CD14-positive monocyte (primary cell): Measurements from ENCODE around the gene FCRL4. TPM values are rescaled to one million over a fixed set of nuclear protein-coding genes. Genes with fewer than 3 reads are reported as not detected.

Source experiments
- DNase-seq, 3 donors: peaks; one replicate each; pipeline ENCODE4 v3.0.0-alpha.2; 2011 to 2022
- H2AFZ ChIP-seq: 2 replicates; pipeline ENCODE4 v1.6.0; 2012; ENCODE audit warnings: mild to moderate bottlenecking, low read depth, low read length, inconsistent platforms; ENCODE audit not compliant: insufficient read depth, poor library complexity, severe bottlenecking
- H3K27ac ChIP-seq, 2 donors: 1 replicate in 1 of 2; 2 replicates in 1 of 2; pipeline ENCODE4 v1.5.1; 2012 to 2013; ENCODE audit warnings: low read length in 2 of 2, control low read depth in 1 of 2, inconsistent platforms in 1 of 2, low read depth in 1 of 2, mild to moderate bottlenecking in 1 of 2
- H3K27me3 ChIP-seq, 2 donors: one replicate each; pipeline versions ENCODE4 v1.6.0 to v1.6.1; 2011 to 2013; ENCODE audit warnings: low read length in 2 of 2; ENCODE audit not compliant: control insufficient read depth in 2 of 2, insufficient read depth in 2 of 2
- H3K36me3 ChIP-seq, 2 donors: replicated peaks in 1 of 2; 1 replicate in 1 of 2; 2 replicates in 1 of 2; pipeline versions ENCODE4 v1.5.1 to v1.6.1; 2012 to 2013; ENCODE audit warnings: low read length in 2 of 2, control low read depth in 1 of 2, inconsistent platforms in 1 of 2, mild to moderate bottlenecking in 1 of 2; ENCODE audit not compliant: insufficient read depth in 2 of 2, control insufficient read depth in 1 of 2
- H3K4me1 ChIP-seq, 2 donors: 1 replicate in 1 of 2; 2 replicates in 1 of 2; pipeline versions ENCODE4 v1.5.1 to v1.6.1; 2012 to 2013; ENCODE audit warnings: low read length in 2 of 2, control low read depth in 1 of 2, inconsistent platforms in 1 of 2, mild to moderate bottlenecking in 1 of 2, moderate library complexity in 1 of 2; ENCODE audit not compliant: insufficient read depth in 2 of 2, control insufficient read depth in 1 of 2
- H3K4me2 ChIP-seq: replicated peaks from 2 replicates; pipeline ENCODE3; 2012; ENCODE audit warnings: low read length, moderate library complexity, mild to moderate bottlenecking; ENCODE audit not compliant: poor library complexity, severe bottlenecking; ENCODE audit errors: extremely low read depth
- H3K4me3 ChIP-seq, 3 experiments: fragments of 200-600 bp in 1 of 3; sonication (generic) in 1 of 3; replicated peaks in 1 of 3; 1 replicate in 2 of 3; 2 replicates in 1 of 3; pipeline ENCODE4 v1.5.1; 2011 to 2013; ENCODE audit warnings: low read length in 3 of 3, mild to moderate bottlenecking in 3 of 3, control low read depth in 2 of 3, low read depth in 2 of 3, inconsistent platforms in 1 of 3, moderate library complexity in 1 of 3
- H3K79me2 ChIP-seq: 2 replicates; pipeline ENCODE4 v1.6.0; 2012; ENCODE audit warnings: mild to moderate bottlenecking, control low read depth, inconsistent platforms, low read length, moderate library complexity; ENCODE audit not compliant: insufficient read depth
- H3K9ac ChIP-seq: 2 replicates; pipeline ENCODE4 v1.6.0; 2017; ENCODE audit warnings: low read length, mild to moderate bottlenecking; ENCODE audit not compliant: insufficient read depth, poor library complexity, severe bottlenecking
- H3K9me3 ChIP-seq, 2 donors: replicated peaks in 1 of 2; 1 replicate in 1 of 2; 2 replicates in 1 of 2; pipeline versions ENCODE4 v1.5.1 to v1.6.1; 2012 to 2013; ENCODE audit warnings: low read length in 2 of 2, control low read depth in 1 of 2; ENCODE audit not compliant: control insufficient read depth in 1 of 2, insufficient read depth in 1 of 2
- H4K20me1 ChIP-seq: 2 replicates; pipeline ENCODE4 v1.6.0; 2012; ENCODE audit warnings: mild to moderate bottlenecking, low read length, control low read depth, moderate library complexity; ENCODE audit not compliant: insufficient read depth
- H3K27ac Mint-ChIP-seq, 7 donors: one replicate each; pipeline ENCODE4 v1.8.0; 2020; ENCODE audit warnings: mild to moderate bottlenecking in 7 of 7, mixed read lengths in 7 of 7, moderate library complexity in 6 of 7, inconsistent platforms in 2 of 7
- H3K27me3 Mint-ChIP-seq, 3 donors: one replicate each; pipeline ENCODE4 v1.8.0; 2021 to 2022; ENCODE audit warnings: low read depth in 3 of 3, mild to moderate bottlenecking in 3 of 3, mixed read lengths in 3 of 3, moderate library complexity in 3 of 3, inconsistent platforms in 1 of 3
- H3K36me3 Mint-ChIP-seq, 2 donors: one replicate each; pipeline ENCODE4 v1.8.0; 2020; ENCODE audit warnings: mixed read lengths in 2 of 2, inconsistent platforms in 1 of 2, mild to moderate bottlenecking in 1 of 2
- H3K4me1 Mint-ChIP-seq: one replicate; pipeline ENCODE4 v1.8.0; 2020; ENCODE audit warnings: mild to moderate bottlenecking, mixed read lengths
- H3K4me3 Mint-ChIP-seq, 2 donors: one replicate each; pipeline ENCODE4 v1.8.0; 2020; ENCODE audit warnings: mild to moderate bottlenecking in 2 of 2, mixed read lengths in 2 of 2, moderate library complexity in 1 of 2
- H3K9me3 Mint-ChIP-seq, 7 donors: one replicate each; pipeline ENCODE4 v1.8.0; 2020 to 2022; ENCODE audit warnings: mixed read lengths in 7 of 7, mild to moderate bottlenecking in 6 of 7, moderate library complexity in 6 of 7, inconsistent platforms in 2 of 7
- WGBS: methylation state at CpG from one replicate; pipeline ENCODE4 v1.1.5; 2013; ENCODE audit warnings: missing lambda C conversion rate; ENCODE audit not compliant: insufficient coverage; 5-methylcytosine and 5-hydroxymethylcytosine counted together
- intact Hi-C, 2 donors: fragments of 100-400 bp; cut with micrococcal nuclease; formaldehyde crosslinking; loops; one replicate each; pipeline versions ENCODE4 v1.15.0 to v1.15.1; 2023
- polyA plus RNA-seq, 3 donors: library from polyadenylated mRNA; depleted of rRNA in 1 of 3; unstranded in 2 of 3; stranded (reverse) in 1 of 3; fragments of 300-500 nt in 2 of 3; fragments of >200 nt in 1 of 3; fragmentation: Illumina TruSeq in 2 of 3; gene quantifications; 1 replicate in 2 of 3; 2 replicates in 1 of 3; pipeline ENCODE4 v1.2.3, GENCODE V29; 2012 to 2021
- TF ChIP-seq, protein P1 (sequence below): fragments of 200-600 bp; IDR thresholded peaks from one replicate; pipeline ENCODE4 v1.8.0; 2022; ENCODE audit warnings: antibody characterized with exemption, mild to moderate bottlenecking

The FCRL4 gene
- polyA plus RNA-seq, 3 donors = not detected

DNA sequence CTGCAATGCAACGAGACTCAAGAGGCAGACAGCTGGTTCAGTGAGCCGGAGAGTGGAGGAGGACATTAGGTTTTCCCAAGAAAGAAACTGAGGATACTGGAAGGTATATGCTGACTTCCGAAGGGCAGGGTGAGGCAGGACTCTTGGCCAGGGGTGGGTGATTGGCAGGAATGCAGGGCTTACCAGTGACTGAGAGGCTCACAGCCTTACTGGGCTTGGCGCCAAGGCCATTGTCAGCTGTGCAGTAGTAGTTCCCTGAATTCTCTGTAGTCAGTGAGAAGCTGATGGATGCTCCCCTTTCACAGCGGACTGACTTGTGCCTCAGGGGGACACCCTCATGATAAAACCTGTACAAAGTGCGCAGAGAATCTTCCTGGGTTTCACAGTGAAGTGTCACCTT lies 55.2 kb downstream of the FCRL4 start:
- H3K27me3 ChIP-seq = peaks cover 0 to 7% of the 10 kb centered on the region in 2 donors
- DNase-seq = no peak
- intact Hi-C loops = no loop called here
- TF ChIP-seq, protein P1, sequence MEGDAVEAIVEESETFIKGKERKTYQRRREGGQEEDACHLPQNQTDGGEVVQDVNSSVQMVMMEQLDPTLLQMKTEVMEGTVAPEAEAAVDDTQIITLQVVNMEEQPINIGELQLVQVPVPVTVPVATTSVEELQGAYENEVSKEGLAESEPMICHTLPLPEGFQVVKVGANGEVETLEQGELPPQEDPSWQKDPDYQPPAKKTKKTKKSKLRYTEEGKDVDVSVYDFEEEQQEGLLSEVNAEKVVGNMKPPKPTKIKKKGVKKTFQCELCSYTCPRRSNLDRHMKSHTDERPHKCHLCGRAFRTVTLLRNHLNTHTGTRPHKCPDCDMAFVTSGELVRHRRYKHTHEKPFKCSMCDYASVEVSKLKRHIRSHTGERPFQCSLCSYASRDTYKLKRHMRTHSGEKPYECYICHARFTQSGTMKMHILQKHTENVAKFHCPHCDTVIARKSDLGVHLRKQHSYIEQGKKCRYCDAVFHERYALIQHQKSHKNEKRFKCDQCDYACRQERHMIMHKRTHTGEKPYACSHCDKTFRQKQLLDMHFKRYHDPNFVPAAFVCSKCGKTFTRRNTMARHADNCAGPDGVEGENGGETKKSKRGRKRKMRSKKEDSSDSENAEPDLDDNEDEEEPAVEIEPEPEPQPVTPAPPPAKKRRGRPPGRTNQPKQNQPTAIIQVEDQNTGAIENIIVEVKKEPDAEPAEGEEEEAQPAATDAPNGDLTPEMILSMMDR = no peak
- Mint-ChIP-seq H3K9me3 (peaks cover 0 to 9% (median under 1%) of the 10 kb centered on the region in 7 donors), H3K4me3 (no peak overlapping the region), H3K36me3 (no peaks in the 10 kb centered on the region), H3K27ac (no peak overlapping the region), H3K27me3 (peaks cover 14 to 31% (median 19%) of the 10 kb centered on the region in 3 donors), H3K4me1 (no peaks in the 10 kb centered on the region)
- H3K4me3 ChIP-seq = no peak overlapping the region
- WGBS = 83% methylated on average over 6 of the region's 6 CpGs
- no peaks in the 10 kb centered on the region for H3K4me1 ChIP-seq
- no peaks in the 10 kb centered on the region for H3K79me2 ChIP-seq
- no peak overlapping the region for H3K9ac ChIP-seq
- no peaks in the 10 kb centered on the region for H3K9me3 ChIP-seq
- no peak overlapping the region for H2AFZ ChIP-seq
- no peak overlapping the region for H3K27ac ChIP-seq
- H4K20me1 ChIP-seq = no peaks in the 10 kb centered on the region
- no peaks in the 10 kb centered on the region for H3K36me3 ChIP-seq
- no peak overlapping the region for H3K4me2 ChIP-seq

DNA sequence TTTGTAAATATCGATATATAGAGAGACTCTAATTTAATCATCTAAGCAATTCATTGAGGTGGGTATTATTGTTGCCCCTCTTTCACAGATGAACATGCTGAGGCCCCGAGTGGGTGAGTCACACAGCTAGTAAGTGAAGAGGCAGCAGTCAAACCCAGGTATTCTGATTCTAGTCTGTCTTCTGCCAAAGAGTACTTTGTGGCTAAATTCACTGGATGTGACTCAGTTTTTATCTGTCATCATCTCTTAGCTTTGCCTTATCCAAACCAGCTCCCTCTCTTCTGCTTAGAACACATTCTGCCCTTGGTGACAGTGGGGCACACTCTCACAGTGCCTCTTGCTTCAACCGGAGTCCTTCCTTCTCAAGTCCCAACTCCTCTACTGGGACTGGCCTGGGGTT lies 57.0 kb downstream of the FCRL4 start:
- DNase-seq = no peak
- Histone ChIP-seq H3K4me2 (no peak overlapping the region), H3K79me2 (no peaks in the 10 kb centered on the region), H4K20me1 (no peaks in the 10 kb centered on the region), H3K9ac (no peak overlapping the region), H3K27me3 (peaks cover 0 to 3% of the 10 kb centered on the region in 2 donors), H3K27ac (no peak overlapping the region), H3K9me3 (no peaks in the 10 kb centered on the region), H3K4me3 (no peak overlapping the region), H3K4me1 (no peaks in the 10 kb centered on the region), H3K36me3 (no peaks in the 10 kb centered on the region), H2AFZ (no peak overlapping the region)
- H3K27ac Mint-ChIP-seq = no peak overlapping the region
- no peak overlapping the region for H3K4me3 Mint-ChIP-seq
- no peaks in the 10 kb centered on the region for H3K4me1 Mint-ChIP-seq
- H3K9me3 Mint-ChIP-seq = peaks cover 0 to 11% (median 6%) of the 10 kb centered on the region in 7 donors
- H3K27me3 Mint-ChIP-seq = peaks cover 14 to 28% (median 14%) of the 10 kb centered on the region in 3 donors
- H3K36me3 Mint-ChIP-seq = no peaks in the 10 kb centered on the region
- 100% methylated on average over 2 of the region's 3 CpGs for WGBS
- intact Hi-C loops = no loop called here
- TF ChIP-seq, protein P1 = no peak
